CD1c-positive myeloid dendritic cell (primary cell): ENCODE measurements around the gene AMIGO3.

Experiments
- DNase-seq: peaks from one replicate; pipeline ENCODE4 v3.0.0-alpha.2; 2016; ENCODE audit errors: extremely low spot score

AMIGO3 gene

DNA sequence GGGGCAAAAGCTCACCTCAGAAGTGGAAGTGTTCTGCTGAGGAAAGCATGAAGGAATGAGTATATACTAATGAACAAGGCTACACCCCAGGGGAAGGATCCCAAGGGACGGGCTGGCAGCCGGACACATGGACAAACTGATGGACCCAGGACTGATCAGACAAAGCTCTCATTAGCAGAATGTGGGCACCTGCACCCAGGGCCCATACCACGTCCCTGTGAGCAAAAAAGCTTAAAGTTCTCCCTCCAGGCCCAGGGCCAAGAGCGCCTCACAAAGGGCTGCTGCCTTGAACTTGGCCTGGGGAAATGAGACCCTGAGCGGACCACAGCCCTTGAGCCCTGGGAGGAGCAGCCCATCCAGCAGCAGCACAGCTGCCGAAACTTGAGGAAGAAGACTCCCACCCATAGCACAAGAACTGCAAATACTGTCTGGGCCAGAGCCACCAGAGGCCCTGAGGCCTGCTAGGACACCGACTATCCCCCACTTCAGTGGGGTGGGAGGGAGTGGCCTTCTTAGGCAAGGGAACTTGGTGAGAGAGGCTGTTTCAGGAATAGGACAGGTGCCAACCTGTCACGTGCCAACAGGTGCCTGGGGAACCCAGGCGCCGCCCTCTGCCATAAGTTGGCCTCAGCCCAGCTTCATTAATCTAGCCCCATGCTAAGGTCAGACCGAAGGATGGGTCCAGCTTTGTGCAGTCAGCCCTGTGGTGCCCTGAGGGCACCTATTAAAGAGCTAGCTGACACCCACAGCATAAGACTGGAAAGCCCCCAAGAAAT lies 6.6 kb upstream of the AMIGO3 start:
- no peak for DNase-seq

GRCh38 chr3:49724586-49724985 lies 5.1 kb upstream of the AMIGO3 start:
- peak; percentile 20 for DNase-seq

- DNase-seq, result peak; percentile 99
Observed at GRCh38 chr3:49723628-49724551, 4.4 kb upstream of the AMIGO3 start, which contains the start of gene GMPPB. Gene GMPPB, minus strand, starts transcription at chr3:49723951. Its CDS starts 225 bp downstream, at chr3:49723726.

DNA sequence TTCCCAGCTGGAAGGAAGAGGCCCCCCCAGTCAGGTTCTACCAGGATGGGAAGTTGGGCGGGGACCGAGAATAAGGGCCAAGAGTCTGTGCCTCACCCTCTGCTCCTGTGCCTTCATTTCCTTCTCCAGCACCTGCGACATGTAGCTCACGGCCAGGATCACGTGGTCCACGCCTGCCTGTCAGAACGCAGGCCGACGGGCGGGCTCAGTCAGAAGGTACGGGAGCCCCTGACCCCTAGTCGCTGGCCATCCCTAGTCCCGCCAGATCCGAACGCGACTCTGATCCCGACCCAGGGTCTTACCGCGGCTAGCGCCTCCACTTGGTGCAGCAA lies 3.8 kb upstream of the AMIGO3 start:
- peak; percentile 43 for DNase-seq

GRCh38 chr3:49722896-49723295 lies 3.4 kb upstream of the AMIGO3 start:
- DNase-seq, result no peak

DNA sequence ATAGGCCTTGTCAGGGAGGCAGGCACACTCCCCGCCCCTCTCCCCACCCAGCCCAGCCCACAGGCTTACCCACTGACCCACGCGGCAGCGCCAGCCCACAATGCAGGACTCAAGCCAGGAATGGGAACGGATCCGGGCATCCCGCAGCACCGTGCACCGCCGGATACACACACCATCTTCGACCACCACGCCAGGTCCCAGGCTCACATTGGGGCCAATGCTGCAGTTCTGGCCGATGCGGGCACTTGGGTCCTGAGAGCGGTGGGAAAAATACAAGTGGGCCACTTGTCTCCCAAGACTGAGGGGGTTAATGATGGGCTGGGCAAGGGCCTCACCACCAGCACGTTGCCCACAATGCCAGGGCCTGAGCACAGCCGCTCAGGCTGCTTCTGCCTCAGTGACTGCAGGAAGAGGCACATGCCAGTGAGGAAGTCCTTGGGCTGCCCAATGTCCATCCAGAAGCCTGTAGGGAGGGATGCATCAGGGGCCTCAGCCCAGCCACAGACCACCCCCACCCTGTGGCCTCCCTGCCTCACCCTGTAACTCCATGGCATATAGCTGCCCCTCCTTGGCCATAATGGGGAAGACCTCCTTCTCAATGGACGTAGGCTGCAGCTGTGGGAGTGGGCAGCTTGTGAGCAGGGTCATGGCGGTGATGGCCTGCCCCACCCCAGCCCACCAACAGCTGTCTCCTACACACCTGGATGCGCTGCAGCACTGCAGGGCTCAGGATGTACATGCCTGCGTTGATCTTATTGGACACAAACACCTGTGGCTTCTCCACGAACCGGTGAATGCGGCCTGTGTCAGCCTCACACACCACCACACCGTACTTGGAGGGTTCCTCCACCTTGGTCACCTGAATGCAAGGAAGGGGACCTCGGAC lies 2.7 kb upstream of the AMIGO3 start:
- no peak for DNase-seq

DNA sequence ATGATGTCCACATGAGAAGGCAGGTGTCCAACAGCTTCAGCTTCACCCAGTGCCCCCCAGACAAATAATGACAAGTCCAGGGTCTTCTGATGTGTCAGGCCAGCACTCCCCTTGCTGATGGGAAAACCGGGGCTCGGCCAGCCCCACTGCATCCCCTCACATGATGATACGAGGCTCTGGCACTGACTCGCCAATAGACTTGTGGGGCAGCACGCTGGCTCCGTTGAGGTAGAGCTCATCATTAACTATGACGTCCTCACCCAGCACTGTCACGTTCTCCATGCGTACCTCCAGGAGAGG lies 2.1 kb upstream of the AMIGO3 start:
- DNase-seq, result no peak

- no peak for DNase-seq
Observed at GRCh38 chr3:49720855-49721595, 1.5 kb upstream of the AMIGO3 start.

GRCh38 chr3:49718858-49719213 lies 648 bp downstream of the AMIGO3 start:
- DNase-seq, result no peak

DNA sequence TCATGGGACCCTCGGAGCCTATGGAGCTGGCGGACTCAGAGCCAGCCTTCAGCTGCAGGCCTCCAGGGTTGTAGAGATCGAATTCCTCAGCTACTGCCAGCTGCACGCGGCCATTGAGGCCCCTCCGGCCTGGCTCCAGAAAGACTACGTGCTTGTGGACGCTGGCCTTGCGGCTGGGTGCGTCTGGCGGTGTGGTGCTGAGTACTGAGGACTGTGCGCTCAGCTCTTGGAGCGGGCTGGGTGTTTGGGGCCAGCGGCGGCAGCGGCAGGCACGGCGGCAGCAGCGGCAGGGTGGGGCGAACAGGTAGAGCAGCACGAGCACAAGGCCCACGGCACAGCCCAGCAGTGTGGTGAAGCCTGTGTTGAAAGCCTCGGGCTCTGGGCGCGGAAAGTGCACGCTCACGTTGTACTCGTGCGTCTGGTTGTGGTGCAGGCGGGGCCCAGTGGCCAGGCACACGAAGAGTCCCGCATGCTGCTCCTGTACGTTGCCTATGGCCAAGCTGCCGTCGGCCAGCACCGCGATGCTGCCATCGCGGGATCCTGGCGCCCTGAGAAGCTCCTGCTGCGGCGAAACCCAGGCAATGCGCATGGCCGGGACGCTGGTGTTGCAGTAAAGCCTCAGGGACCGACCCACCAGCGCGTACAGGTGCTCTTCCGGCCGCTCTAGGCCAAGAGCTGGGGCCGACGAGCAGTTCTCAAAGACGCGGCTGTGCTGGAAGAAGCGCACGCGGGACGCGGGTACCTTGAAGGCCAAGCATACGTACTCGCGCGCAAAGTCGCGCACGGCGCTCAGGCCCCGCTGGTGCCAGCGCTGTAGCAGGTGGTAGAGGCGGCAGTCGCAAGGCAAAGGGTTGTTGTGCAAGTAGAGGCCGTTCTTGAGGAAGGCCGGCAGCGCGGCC lies 1.3 kb downstream of the AMIGO3 start:
- DNase-seq, result no peak

DNA sequence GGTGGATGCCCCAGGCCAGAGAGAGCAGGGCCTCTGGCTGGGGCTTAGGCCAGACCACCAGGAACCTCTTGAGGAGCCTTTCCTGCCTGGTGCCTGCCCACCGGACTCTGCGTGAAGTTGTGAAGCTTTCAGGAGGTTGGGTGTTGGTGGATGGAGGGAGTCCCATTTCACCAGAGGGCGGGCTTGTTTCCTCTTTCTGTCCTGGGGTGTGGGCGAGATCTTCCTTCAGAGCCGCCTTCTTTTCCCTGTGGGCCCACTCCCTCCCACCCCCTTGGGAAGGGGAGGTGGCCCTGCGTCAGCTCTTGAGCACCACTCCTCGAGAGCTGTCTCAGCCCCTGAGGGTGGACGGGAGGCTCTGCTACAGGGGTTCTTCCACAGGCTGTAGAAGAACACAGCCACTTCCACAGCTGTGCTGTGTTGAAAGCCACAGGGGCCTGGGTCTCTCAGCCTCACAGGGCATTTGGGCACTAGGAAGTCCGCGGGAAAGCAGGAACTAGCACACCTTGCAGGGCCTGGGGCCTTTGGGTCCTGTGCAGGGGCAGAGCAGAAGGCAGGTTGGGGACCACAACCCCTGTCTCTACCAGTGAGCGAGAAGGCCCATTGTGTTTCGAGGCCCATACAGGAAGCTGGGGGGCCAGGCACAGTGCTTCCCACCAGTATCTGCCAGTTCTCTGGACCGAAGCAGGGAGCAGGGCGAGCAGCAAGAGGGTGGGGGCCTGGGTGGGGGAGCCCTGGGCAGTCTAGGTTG lies 2.1 kb downstream of the AMIGO3 start:
- no peak for DNase-seq

- no peak for DNase-seq
Observed at GRCh38 chr3:49716691-49717210, 2.7 kb downstream of the AMIGO3 start.

- no peak for DNase-seq
Observed at GRCh38 chr3:49716169-49716568, 3.3 kb downstream of the AMIGO3 start.

GRCh38 chr3:49715611-49716121 lies 3.8 kb downstream of the AMIGO3 start:
- DNase-seq, result no peak

DNA sequence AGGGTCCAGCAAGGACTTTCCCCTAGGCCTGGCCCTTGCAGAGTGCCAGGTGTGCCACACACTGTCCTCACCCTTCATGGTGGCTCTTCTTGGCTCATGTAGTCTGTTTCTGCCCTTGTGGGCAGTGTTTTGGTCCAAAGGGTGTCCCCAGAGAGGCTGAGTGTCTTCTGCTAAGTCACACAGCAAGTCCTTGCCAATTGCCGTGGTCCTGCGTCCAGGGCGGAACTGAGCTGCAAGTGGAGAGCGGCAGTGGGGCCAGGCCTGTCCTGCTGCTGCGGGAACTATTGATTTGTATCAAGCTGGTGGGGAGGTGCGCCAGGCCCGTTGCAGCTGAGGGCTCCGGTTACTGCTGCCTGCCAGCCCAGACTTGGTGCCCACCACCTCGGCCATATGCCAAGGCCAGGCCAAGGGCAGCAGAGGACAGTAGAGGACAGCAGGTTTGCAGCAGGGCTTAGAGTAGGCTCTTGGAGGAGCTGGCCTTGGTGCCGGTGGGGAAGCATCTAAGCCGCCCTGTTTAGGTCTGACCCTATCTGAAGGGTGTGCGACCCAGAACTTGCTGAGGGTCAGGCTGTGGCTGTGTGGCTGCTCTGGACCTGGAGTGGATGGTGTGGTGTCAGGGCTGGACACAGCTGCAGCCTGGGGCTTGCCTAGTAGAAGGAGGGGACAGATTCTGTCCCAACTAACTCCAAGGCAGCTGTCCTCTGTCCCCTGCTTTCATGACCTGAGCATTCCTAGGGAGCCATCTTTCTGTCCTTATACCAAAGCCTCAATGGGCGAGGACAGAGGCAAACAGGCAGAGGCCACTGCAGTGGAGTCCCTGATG lies 4.5 kb downstream of the AMIGO3 start:
- DNase-seq, result no peak

DNA sequence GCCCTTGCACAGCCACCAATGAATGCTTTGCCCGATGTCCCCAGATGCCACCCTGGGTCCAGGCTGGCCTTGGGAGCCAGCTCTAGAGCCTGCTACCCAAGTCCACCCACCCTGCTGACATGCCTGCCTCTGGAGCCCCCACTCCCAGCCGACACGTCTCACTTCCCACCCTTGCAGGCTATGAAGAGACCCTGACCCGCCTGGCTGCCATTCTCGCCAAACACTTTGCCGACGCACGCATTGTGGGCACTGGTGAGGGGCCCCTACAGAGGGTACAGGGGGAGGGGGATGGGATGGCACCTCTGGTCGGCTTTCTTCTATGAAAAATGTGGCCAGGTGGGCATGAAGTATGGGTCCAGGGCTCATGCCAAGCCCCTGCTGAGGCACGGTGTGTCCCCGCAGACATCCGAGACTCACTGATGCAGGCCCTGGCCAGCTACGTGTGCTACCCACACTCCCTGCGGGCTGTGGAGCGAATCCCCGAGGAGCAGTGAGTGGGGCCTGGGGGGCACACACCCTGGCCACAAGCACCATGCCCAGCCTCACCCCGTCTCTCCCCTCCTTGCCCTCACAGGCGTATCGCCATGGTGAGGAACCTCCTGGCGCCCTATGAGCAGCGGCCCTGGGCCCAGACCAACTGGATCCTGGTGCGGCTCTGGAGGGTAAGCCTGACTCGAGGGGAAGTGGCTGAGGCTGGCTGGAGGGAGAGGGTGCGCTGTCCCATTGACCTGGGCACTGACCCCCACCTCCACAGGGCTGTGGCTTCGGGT lies 6.0 kb downstream of the AMIGO3 start:
- no peak for DNase-seq

DNA sequence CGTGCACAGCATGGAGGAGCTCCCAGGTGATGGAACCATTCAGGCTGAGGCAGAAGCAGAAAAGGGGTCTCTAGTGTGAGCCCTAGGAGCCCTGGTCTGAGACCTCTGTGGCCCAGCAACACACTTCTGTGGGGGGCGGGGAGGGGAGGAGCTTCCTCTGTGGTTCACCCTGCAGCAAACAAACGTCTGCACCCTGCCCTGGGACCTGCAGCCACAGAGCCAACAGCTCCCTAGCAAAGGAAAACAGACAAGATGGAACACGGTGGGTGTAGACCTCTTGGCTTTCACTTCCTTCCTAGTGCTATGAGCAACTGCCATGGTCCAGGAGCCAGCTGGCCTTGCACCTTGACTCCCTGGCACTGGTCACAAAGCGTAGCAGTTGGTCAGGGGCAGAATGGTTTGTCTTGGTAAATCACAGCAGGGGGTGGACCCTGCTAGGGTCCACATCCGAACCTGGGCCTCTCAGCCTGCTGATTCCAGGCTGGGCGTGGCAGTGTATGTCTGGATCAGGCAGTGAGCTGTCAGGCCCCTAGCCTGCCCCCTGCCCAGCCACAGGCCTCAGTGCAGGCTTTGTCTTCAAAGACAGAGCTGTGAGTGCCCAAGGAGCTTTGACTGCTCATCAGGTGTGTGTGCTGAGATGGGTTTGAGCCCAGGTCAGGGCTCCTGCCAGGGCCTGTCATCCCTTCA lies 6.7 kb downstream of the AMIGO3 start:
- DNase-seq, result peak; percentile 14
